Head of caudate nucleus (tissue), 42 donors: ENCODE data around the gene AUTS2.

Source experiments
- DNase-seq, 42 donors: peaks; one replicate each; pipeline versions ENCODE4 v3.0.0 to v3.0.0-alpha.2; 2020 to 2021; ENCODE audit warnings: mixed read lengths in 7 of 42
- intact Hi-C: fragments of 100-400 bp; cut with DNase I; formaldehyde crosslinking; loops from one replicate; pipeline ENCODE4 v1.15.0; 2022

The AUTS2 gene

DNA sequence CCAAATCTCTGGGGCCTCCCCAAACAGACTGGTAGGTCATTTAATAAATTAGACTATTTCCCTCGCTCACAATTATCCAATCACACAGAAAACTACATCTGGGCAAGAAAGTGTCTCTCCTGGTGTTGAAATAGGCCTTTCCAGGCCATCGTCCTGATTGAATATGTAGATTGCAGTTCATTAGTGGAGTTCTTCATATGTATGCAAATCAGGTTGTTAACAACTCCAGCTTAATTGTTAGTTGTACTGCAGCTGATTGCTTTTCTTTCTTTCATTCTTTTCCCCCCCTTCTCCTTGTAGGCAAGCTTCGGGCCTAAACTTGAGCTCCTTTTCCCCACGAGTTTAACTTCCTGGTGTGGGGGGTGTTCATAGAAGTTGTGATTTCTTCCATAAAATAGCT, 1174.6 kb downstream of the AUTS2 start:
- intact Hi-C loops = no loop called here
- DNase-seq = peak in 1 of 42 donors; percentile 22

- intact Hi-C loops = no loop called here
Measured at GRCh38 chr7:70773406-70773805, 1175.1 kb downstream of the AUTS2 start.

DNA sequence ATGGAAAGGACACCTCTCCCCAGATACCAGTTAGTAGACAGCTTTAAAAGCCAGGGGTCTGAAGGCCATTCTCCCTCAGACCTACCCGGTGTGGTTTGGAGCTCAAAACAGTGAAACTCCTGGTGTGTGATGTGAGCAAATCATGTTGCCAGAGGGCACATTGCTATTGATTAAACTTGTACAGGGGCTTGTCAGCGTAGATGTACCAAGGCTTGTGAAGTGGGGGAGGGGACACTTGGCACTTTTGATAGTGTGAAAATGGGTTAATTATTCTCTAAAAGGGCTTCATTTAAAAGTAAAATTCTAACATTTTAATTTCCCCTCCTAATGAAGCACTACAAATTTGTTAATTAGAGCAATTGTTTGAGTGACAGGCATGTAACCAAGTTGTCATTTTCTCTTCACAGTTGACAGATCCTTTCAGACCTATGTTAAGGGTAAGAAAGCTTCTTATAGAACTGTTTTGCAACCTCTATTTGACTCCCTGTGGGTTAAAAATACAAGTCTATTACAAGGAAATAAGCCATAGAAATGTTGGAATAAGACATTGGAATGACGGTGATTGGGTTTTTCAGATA, 1176.8 kb downstream of the AUTS2 start:
- intact Hi-C loops = no loop called here
- DNase-seq = peak in 1 of 42 donors; percentile 34

More at GRCh38 chr7:70773406-70773805, 1175.1 kb downstream of the AUTS2 start:
- peak in 1 of 42 donors; percentile 12 for DNase-seq

GRCh38 chr7:70775570-70776156, 1177.4 kb downstream of the AUTS2 start:
- no peak for DNase-seq
- intact Hi-C loops = no loop called here

DNA sequence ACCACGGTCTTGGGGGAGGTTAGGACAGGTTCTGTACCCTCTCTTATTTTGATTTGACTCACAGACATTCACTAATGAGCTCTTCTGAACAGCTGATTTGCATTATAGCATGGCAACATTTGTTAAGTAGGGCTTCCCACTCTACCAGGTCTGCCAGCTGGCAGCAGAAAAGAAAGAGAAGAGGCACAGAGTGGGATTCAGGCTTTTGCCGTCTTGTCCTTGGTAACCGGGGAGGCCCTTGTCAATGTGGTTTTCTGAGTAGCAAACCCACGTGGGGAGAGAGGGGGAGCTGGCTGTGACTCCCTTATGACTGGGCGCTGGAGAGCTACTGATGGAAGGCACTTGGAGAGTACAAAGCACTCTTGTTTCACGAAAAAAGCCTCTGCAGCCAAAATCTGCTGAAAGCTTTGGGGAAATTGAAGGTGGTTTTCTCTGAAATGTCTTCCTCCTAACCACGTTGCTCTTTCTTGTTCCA, 1178.4 kb downstream of the AUTS2 start:
- DNase-seq = peak; percentile 48 to 93 (median 79)
- intact Hi-C loops = no loop called here

GRCh38 chr7:70777251-70777650, 1179.0 kb downstream of the AUTS2 start:
- intact Hi-C loops = no loop called here

GRCh38 chr7:70778585-70778984, 1180.3 kb downstream of the AUTS2 start:
- no peak for DNase-seq
- intact Hi-C loops = no loop called here

More at GRCh38 chr7:70777251-70777650, 1179.0 kb downstream of the AUTS2 start:
- DNase-seq = no peak

DNA sequence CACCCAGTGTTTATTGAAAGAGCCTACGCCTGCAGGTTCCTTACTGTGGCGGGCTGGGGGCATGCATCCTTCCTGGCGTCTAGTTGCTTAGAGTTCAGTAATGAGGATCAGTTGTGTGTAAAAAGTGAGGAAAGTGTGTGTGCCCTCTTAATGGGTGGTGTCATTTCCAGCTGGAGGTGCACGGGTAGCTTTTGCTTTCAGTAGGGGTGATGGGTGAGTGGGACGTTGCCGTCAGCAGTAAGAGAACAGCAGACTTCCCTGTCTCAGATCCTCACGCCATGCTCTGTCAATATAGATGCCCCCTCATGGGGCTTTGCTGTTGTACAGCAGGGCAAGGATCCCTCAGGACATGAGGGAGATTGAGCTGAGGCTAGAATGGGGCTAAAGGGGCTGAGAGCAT, 1181.0 kb downstream of the AUTS2 start:
- intact Hi-C loops = no loop called here

GRCh38 chr7:70781922-70782311, 1183.6 kb downstream of the AUTS2 start:
- intact Hi-C loops = no loop called here

More for the DNA sequence above, 1181.0 kb downstream of the AUTS2 start:
- no peak for DNase-seq

GRCh38 chr7:70782796-70783195, 1184.5 kb downstream of the AUTS2 start:
- intact Hi-C loops = no loop called here
- peak in 4 of 42 donors; percentile 15 to 53 (median 27) for DNase-seq

More at GRCh38 chr7:70781922-70782311, 1183.6 kb downstream of the AUTS2 start:
- no peak for DNase-seq

GRCh38 chr7:70785427-70785826, 1187.2 kb downstream of the AUTS2 start:
- DNase-seq = peak in 21 of 42 donors; percentile 21 to 79 (median 42)
- intact Hi-C loops = no loop called here

GRCh38 chr7:70786076-70786475, 1187.8 kb downstream of the AUTS2 start:
- DNase-seq = no peak
- intact Hi-C loops = no loop called here

- DNase-seq = no peak
- intact Hi-C loops = no loop called here
Measured at GRCh38 chr7:70787286-70787685, 1189.0 kb downstream of the AUTS2 start.

DNA sequence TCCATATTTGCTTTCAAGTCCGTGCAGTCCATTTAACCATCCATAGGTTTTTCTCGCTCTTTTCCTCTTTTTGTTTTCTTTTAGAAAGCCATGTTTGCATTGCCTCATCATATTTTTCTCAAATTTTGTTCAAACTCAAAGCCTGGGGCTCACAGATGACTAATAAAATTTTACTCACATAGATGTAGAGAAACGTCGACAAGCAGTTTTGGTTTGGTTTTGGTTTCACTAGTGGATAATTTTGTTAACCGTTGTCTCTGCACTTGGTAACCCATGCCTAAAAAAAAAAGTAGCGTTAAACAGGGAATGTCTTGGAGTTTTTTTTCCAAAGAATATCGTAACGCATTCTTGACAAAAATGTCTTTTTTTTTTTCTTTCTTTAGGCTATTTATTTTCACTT, 1189.5 kb downstream of the AUTS2 start:
- intact Hi-C loops = no loop called here
- DNase-seq = no peak

GRCh38 chr7:70788276-70788675, 1190.0 kb downstream of the AUTS2 start:
- intact Hi-C loops = no loop called here
- DNase-seq = no peak

- intact Hi-C loops = no loop called here
- no peak for DNase-seq
Measured at GRCh38 chr7:70789481-70790214, 1191.4 kb downstream of the AUTS2 start.

- DNase-seq = no peak
- intact Hi-C loops = no loop called here
Measured at GRCh38 chr7:70790215-70791073, 1192.2 kb downstream of the AUTS2 start.

GRCh38 chr7:70791341-70791740, 1193.1 kb downstream of the AUTS2 start:
- intact Hi-C loops = no loop called here
- DNase-seq = no peak

- intact Hi-C loops = no loop called here
- no peak for DNase-seq
Measured at GRCh38 chr7:70793060-70793459, 1194.8 kb downstream of the AUTS2 start.
